Iris pigment epithelial cell (primary cell): ENCODE results near the gene CKAP2L.
A peak's percentile ranks its signal among the peaks of the same experiment; 100 is the strongest.

Experiments used
- DNase-seq: peaks from one replicate; pipeline ENCODE4 v3.0.0-alpha.2; 2011; ENCODE audit warnings: low read depth

Gene CKAP2L

DNA sequence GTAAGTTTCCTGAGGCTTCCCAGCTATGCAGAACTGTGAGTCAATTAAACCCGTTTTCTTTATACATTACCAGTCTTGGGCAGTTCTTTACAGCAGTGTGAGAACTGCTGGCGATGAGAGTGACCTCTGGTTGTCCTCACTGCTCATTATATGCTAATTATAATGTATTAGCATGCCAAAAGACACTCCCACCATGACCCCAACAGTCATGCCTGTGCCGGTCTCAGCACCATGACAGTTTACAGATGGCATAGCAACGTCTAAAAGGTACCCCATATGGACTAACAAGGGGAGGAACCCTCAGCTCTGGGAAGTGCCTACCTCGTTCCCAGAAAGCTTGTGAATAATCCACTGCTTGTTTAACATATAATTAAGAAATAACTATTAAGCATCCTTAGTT, 28.0 kb upstream of the CKAP2L start:
- no peak for DNase-seq

DNA sequence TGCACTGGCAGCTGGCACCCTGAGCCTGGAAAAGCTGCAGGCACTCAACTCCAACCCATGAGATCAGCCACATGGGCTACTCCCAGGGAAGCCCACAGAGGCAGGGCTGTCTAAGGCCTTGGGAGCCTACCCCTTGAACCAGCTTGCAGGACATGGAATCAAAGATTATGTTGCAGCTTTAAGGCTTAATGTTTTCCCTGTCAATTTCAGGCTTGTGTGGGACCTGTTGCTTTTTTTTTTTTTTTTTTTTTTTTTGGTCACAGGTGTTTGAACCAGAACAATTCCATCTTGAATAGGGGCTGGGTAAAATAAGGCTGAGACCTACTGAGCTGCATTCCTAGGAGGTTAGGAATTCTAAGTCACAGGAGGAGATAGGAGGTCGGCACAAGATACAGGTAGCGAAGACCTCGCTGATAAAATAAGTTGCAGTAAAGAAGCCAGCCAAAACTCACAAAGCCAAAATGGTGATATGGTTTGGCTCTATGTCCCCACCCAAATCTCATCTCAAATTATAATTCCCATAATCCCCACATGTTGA, 27.4 kb upstream of the CKAP2L start:
- DNase-seq: no peak

DNA sequence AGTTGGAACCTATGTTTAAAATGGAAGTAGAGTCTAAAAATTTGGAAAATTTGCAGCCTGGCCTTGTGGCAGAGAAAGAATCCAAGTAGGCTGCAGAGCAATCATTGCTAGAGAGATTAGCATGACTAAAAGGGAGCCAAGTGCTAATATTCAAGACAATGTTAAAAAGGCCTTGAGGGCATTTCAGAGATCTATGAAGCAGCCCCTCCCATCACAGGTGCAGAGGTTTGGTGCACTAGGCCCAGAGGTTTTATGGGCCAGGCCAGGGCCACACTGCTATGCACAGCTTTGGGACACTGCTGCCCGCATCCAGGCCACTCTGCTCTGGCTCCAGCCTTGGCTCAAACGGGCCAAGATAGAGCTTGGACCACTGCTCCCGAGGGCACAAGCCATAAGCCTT, 26.6 kb upstream of the CKAP2L start:
- no peak for DNase-seq

DNA sequence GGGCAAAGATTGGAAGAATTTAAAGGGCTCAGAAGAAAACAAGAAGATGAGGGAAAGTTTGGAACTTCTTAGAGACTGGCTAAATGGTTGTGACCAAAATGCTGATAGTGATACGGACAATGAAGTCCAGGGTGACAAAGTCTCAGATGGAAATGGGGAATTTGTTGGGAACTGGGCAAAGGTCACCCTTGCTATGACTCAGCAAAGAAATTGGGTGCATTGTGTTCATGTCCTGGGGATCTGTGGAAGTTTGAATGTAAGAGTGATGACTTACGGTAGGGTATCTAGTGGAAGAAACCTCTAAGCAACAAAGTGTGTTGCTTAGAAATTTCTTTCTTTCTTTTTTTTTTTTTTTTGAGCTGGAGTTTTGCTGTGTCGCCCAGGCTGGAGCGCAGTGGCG, 25.9 kb upstream of the CKAP2L start:
- no peak for DNase-seq

DNA sequence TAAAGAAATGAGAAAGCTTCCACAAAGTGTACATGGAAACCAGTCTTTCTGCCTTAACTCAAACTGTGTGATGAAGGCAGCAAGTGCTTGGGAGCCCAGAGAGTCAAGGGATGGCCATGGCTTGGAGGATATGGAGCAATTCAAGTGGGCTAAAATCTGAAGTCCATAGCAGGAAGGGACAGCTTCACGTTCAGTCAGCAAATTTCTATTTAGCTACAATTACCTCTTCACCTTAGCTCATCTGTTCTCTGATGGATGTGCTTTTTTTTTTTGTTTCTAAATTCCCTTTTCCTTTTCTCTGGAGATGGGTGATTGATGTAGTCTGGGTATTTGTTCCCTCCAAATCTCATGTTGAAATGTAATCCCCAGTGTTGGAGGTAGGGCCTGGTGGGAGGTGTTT, 24.8 kb upstream of the CKAP2L start:
- DNase-seq: no peak

DNA sequence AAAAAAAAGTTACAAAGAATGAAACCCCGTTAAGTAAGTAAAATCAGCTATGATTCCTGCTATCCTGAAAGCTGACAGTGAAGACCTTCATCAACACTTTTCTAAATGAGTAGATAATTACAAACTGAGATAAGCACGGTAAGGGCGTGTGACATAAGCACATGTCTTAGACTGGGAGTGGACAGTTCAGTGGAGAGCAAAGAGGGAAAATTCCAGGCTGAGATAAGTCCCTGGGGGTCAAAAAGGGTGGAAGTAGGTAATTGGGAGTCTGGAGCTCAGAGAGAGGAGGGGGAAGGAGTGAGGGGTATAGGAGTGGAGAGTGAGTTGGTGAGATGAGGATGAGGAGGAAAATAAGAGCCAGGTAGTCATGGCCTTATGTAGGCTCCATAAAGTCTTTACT, 24.2 kb upstream of the CKAP2L start:
- DNase-seq: no peak

DNA sequence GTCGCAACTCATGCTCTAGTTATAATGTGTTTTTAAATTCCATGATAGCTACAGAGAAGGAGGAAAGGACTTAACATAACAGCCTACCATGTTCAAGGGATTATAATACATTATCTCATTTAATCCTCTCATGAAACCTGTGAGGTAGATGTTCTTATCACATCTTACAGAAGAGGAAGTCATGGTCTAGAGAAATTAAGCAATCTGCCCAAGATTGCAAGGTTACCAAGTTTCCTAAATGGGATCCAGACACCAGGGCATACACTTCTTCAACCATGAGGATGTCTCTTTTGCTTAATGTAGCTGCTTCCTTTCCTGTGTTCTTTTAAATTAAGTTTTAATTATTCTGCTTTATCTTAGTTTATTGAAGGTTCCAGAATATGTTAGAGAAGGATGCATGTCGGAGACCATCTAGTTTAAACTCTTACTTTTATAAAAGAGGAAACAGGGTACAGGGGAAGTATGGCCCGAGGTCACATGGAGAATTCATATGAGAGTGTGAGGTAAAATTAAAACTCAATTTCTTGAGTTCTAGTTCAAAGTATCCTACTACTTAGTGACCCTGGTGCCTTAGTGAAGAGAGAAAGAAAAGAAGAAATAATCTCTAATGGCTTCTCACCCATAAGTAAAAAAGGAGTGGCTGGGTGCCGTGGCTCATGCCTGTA, 23.5 kb upstream of the CKAP2L start:
- no peak for DNase-seq

DNA sequence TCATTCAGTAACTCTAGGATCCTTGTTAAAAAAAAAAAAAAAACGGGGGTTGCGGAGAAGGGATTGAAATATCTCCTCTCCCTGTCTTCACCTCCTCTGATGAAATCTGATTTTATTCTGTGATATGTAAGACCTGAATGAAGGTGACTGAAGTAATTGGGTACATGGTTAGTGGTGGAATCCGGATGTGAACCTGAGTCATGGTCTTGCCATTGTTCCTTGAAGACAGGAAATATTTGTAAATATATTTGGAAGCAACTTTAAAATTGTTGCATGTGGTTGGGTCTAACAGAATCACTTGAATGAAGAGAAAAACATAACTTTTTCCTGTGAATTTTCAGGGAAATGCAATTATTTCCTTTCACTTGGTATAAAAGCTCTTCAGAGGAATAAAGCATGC, 22.9 kb upstream of the CKAP2L start:
- DNase-seq: no peak

DNA sequence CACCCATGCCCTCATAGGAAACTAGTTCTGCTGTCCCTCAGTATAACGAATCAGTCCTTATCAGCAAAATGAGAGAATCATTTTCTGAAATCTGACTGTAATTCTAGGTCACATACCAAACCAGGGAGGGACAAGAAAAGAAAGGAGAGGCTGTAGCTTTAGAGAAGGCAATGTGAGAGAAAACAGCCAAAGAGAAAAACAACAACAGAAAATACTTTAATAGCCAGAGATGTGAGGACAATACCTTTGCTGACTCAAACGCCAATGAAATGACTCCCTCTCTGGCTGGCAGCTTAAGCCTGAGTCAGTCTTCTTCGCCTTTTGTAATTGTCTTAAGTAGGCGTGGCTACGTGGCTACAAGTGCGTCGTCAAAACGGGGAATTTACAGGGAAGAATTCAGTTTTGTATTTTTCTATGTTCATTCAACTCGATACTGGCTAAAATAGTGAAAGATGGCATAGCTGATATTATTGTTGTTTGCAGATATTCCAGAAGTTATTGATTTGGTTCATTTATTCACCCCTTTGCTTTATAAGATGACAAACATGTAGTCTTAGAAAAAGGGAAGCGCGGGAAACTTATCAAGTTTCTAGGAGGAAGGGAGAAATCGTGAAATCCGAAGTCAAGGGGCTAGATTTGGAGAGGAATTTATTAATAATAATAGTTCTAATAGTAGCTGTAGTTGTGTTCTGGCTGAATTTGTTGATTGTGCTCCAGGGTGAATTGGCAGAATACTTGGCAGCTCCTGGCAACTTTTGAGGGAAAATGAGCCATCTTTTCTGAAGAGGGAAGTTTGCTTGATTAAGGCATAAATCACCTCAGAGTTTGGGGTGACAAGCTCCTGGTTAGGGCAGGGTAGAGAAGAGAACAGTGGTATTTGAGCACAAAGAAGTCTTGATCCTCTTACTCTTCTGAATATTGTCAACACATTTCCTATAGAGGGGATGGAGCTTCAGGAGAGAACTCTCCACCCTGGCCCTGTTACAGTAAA, 20.1 kb upstream of the CKAP2L start, which contains the start of gene IL1A:
IL1A (minus strand) TSS at position 295 of the 991 bp plus-strand sequence. CDS start 723 bp downstream, outside the sequence.
- peak; percentile 88 for DNase-seq

DNA sequence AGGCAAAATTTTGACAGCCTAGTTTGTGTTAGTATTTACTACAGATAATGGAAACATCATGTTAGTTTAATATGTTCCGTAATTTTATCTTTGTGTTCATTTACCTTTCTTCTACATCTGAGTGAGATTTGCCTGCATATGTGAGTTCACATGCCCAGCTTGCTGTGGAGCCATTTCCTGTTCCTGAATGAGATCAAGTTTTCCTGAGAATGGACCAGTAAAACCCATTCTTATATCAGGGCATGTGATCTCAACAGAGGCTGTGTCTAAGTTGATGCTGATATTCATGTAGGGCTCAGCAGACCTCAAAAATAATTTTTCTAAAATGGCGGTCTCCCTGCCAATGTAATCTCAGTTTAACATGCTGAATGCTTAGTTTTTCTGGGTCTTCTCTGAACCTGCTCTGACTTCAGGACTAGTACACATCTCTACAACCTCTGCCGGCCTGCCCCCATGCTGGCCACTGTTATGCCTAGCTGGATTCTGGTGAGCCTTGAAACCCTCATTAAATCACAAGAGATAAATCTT, 18.8 kb upstream of the CKAP2L start:
- no peak for DNase-seq

DNA sequence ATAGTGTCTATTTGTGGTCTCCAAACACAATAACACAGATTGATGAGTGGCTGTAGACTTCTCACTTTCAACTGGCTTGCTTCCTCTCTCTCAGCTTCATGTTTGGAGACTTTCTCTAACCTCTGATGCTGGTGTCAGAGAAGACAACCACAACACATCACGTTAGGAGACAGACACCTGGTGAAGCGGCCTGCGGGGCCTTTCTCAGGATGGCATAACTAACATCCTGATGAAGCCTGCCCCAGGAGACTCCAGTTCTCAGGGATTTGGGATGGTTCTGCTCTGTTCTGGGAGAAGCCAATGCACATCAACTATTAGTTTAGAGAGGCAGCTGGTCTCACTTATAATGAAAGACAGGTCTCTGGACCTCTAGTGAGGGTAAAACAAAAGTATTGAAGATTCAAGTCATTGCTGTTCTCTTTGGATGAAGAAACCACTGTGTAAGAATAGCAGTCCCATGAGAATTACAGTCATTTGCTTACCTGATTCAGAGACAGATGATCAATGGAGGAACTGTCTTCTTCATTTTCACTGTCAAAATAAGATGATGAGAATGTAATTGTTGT, 17.9 kb upstream of the CKAP2L start:
- no peak for DNase-seq

DNA sequence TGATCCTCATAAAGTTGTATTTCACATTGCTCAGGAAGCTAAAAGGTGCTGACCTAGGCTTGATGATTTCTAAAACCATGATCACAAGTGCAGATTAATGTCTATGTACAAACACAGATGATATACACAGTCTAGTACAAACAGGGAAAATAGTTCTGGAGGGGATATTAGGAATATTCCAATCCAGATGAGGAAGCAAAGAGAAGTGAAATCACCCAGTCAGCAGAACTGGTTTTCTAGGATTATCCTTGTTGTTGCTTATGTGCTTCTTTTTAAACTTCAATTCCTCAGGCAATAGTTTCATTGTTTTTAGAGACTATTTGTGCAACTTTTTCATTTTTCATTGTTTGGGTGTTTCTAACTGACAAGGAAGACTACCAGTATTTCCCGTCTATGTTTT, 15.2 kb upstream of the CKAP2L start:
- no peak for DNase-seq

DNA sequence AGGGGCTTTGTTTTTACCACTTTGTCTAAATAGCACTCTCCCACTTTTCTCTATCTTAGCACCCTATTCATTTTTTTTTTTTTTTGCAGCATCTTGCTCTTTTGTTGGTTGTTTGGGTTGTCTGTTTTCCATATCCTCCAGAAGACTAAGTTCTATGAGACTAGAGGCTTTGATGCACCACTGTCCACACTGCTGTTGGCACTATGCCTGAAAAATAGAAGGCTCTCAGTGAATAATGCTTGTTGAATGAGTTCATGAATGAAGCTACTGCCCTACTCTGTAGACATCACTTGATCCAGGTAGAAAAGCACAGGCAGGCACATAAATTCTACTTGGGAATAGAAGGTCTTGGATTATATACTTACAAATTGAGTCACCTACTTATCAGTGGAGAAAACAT, 12.6 kb upstream of the CKAP2L start:
- no peak for DNase-seq

DNA sequence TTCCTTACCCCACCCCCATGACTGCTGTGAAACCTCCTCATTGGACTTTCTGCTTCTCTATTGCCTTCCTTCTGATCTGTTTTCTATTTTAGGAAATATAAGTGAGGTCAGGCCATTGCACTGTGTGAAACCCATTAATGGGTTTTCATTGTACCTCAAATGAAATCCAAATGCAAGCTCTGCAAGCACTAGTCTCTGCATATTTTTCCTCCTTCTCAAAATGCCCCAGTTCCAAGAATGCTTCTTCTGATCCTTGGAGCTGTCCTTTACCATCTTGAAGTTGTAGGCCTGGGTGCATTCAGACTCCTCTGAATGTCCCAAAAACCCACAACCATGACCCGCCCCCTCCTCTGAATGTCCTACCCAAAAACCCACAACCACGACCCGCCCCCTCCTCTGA, 11.7 kb upstream of the CKAP2L start:
- DNase-seq: no peak

DNA sequence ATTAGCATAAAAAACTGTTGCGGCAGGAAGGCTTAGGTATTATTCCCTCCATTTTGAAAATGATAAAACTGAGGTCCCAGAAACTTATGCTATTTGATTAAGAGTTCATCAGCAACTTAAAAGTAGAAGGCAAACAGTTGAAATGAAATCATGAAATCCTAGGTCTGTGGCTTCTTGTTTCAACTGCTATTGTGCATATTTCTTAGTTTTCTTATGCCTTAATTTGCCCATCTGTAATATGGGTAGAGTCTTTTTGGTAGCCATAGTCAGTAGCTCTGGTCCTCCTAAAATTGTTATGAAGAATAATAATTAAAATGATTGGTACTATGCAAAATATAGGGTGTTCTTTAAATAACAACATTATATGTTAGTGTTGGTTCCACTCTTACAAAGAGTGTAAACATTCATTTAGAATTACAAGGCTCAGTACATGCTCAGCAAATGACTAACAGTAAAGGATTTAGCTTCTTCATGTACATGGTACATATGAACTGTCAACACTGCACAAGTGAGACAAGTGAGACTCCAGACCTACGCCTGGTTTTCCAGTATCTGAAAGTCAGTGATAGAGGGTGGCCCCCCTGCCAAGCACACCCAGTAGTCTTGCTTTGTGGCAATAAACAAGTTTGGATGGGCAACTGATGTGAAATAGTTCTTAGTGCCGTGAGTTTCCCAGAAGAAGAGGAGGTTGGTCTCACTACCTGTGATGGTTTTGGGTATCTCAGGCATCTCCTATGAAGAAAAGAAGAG, 10.3 kb upstream of the CKAP2L start:
- DNase-seq: no peak

DNA sequence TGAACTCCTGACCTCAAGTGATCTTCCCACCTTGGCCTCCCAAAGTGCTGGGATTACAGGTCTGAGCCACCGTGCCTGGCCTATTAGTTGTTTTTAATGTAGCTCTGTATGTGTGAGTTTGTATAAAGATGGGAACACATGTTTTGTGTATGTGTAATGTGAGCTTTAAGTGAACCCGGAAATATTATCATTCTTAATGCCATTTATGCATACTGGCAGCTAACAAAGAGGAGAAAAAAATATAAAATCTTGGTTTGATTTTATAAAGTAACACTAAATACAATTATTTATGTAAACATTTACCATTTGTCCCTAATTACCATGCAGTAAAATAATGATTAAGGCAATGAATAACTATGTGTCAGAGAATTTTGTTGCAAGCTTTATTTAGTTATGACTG, 9.1 kb upstream of the CKAP2L start:
- DNase-seq: no peak

DNA sequence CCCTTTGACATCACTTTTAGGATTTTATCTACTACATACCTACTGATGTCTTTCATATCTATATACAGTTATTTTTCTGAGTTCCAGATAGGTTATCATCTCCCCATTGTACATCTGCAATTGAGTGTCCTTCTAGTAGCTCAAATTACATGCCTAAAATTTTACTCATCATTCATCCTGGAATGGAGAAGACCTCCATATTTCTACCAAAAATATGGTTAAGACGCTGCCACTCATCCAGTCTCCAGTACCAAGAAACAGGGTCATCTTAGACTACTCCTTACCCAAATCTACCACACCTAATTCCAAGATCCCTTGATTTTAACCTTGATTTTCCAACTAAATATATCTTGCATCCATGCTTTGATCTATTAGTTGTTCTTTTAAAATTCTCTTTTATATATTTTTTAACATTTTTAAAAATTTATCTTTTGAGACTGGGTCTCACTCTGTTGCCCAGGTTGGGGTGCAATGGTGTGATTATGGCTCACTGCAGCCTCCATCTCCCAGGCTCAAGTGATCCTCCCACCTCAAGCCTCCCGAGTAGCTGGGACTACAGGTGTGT, 8.6 kb upstream of the CKAP2L start:
- no peak for DNase-seq

DNA sequence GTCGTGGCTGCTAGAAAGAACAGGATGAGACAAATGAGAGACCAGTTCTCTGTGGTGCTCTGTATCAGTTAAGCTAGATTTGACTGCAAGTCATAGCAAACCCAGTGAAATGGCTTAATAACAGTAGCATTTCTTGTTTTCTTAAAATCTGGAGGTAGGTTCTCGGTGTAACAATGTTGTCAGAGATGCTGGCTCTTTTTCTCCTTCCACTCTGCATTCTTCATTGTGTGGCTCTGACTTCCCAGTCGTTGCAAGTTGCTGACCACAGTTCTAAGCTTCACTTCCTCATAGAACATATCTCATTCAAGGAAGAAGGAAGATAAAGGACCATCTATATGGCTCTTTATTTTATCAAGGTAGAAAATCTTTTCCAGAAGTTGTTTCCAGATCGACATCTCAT, 7.9 kb upstream of the CKAP2L start:
- no peak for DNase-seq

DNA sequence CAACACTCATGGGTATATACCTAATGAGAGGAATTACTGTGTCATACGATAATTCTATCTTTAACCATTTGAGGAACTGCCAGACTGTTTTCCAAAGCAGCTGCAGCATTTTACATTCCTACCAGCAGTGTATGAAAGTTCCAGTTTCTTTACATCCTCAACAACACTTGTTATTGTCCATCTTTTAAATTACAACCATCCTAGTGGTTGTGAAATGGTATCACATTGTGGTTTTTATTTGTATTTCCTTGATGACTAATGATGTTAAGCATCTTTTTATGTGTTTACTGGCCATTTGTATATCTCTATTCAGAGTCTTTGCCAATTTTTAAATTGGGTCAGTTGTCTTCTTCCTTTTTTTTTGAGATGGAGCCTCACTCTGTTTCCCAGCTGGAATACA, 4.0 kb upstream of the CKAP2L start:
- peak; percentile 54 for DNase-seq

DNA sequence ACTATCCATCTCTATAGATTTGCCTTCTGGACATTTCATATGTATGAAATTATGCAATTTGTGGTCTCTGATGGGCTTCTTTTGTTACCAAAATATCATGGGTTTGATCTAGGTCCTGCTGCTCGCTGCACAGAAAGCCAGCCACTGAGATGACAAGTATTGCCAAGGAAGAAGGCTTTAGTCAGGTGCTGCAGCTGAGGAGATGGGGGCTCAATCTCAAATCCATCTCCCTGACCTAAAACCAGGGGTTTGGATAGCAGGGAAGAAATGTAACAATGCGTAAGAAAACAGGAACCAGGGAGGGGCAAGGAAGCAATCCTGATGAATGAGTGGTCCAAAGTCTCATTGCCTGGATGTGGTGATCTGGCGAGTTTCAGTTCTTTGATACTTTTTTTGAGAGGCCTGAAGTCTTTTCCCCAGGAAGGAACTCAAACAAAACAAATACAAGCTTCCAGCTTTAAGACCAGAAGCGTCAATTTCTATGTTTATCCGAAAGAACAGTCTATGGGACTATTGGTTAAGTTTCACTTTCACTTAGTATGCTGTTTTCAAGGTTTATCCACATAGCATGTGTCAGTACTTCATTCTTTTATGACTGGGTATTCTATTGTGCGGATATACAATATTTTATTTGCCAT, 3.4 kb upstream of the CKAP2L start:
- DNase-seq: peak; percentile 34

DNA sequence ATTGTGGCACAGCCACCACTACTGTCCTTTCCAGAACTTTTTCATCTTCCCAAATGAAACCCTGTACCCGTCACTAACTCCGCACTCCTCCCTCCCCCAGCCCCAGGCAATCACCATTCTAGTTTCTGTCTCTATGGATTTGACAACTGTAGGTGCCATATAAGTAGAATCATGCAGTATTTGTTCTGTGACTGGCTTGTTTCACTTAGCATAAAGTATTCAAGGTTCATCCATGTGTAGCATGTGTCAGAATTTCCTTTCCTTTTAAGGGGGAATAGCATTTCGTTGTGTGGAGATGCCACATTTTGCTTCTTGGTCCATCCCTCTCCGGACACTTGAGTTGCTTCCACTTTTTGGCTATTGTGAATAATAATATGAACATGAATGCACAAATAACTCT, 842 bp upstream of the CKAP2L start:
- DNase-seq: no peak
